Naive thymus-derived CD4-positive, alpha-beta T cell (primary cell): ENCODE results near the gene AKR1C4. TPM values are rescaled to one million over a fixed set of nuclear protein-coding genes. Genes with fewer than 3 reads are reported as not detected.
A peak's percentile ranks its signal among the peaks of the same experiment; 100 is the strongest.
"Not testable (repeated sequence)": the region's sequence is repeated elsewhere in the genome, so short reads cannot be mapped to it uniquely, and the experiment has no call there.

Experiments
- ATAC-seq: fragments of 150-1000 bp; cut with Tn5 transposase; 2 replicates; pipeline ENCODE4 v1.10.0; 2021; ENCODE audit warnings: mild to moderate bottlenecking, moderate library complexity
- CTCF ChIA-PET: fragments of 350-600 bp; sonication (Branson Sonifier 250); formaldehyde crosslinking; loops from one replicate; lab custom pipeline; 2021; ENCODE audit warnings: antibody characterized with exemption; lab: Charles Lee
- POLR2A ChIA-PET: fragments of 350-600 bp; sonication (Branson Sonifier 250); formaldehyde crosslinking; loops from one replicate; lab custom pipeline; 2021; ENCODE audit warnings: antibody characterized with exemption, inconsistent platforms; lab: Charles Lee
- DNase-seq, 9 donors: peaks; one replicate each; pipeline versions ENCODE4 v3.0.0 to v3.0.0-alpha.2; 2020 to 2022; ENCODE audit warnings: mixed read lengths in 1 of 9
- H3K27ac ChIP-seq: one replicate; pipeline ENCODE4 v1.7.0; 2013; ENCODE audit warnings: mild to moderate bottlenecking, low read depth, low read length, moderate library complexity
- H3K27me3 ChIP-seq, 2 donors: one replicate each; pipeline ENCODE4 v1.7.0; 2013; ENCODE audit warnings: low read length in 2 of 2, mild to moderate bottlenecking in 2 of 2, moderate library complexity in 2 of 2; ENCODE audit not compliant: control insufficient read depth in 2 of 2, insufficient read depth in 2 of 2
- H3K36me3 ChIP-seq, 3 experiments: 1 replicate in 2 of 3; 2 replicates in 1 of 3; pipeline ENCODE4 v1.7.0; 2013; ENCODE audit warnings: low read length in 3 of 3, mild to moderate bottlenecking in 3 of 3, moderate library complexity in 1 of 3; ENCODE audit not compliant: insufficient read depth in 3 of 3, control insufficient read depth in 2 of 3
- H3K4me1 ChIP-seq, 2 donors: one replicate each; pipeline ENCODE4 v1.7.0; 2013; ENCODE audit warnings: low read length in 2 of 2, mild to moderate bottlenecking in 2 of 2, moderate library complexity in 1 of 2; ENCODE audit not compliant: control insufficient read depth in 2 of 2, insufficient read depth in 2 of 2
- H3K4me3 ChIP-seq: 2 replicates; pipeline ENCODE4 v1.7.0; 2013; ENCODE audit warnings: mild to moderate bottlenecking, low read length
- H3K9me3 ChIP-seq, 3 experiments: 1 replicate in 2 of 3; 2 replicates in 1 of 3; pipeline ENCODE4 v1.7.0; 2013; ENCODE audit warnings: low read length in 3 of 3; ENCODE audit not compliant: control insufficient read depth in 2 of 3
- H3K27ac Mint-ChIP-seq, 9 donors: one replicate each; pipeline ENCODE4 v1.8.0; 2020 to 2022; ENCODE audit warnings: mixed read lengths in 9 of 9, mild to moderate bottlenecking in 8 of 9, moderate library complexity in 5 of 9, inconsistent platforms in 2 of 9
- H3K27me3 Mint-ChIP-seq, 5 donors: one replicate each; pipeline ENCODE4 v1.8.0; 2021 to 2022; ENCODE audit warnings: mixed read lengths in 5 of 5, mild to moderate bottlenecking in 1 of 5
- H3K36me3 Mint-ChIP-seq, 5 donors: one replicate each; pipeline ENCODE4 v1.8.0; 2020 to 2022; ENCODE audit warnings: mixed read lengths in 5 of 5, mild to moderate bottlenecking in 3 of 5, inconsistent platforms in 1 of 5
- H3K4me1 Mint-ChIP-seq, 7 donors: one replicate each; pipeline ENCODE4 v1.8.0; 2020 to 2022; ENCODE audit warnings: mixed read lengths in 7 of 7, mild to moderate bottlenecking in 3 of 7, inconsistent platforms in 1 of 7
- H3K4me3 Mint-ChIP-seq, 10 donors: one replicate each; pipeline ENCODE4 v1.8.0; 2020 to 2022; ENCODE audit warnings: mild to moderate bottlenecking in 10 of 10, mixed read lengths in 10 of 10, moderate library complexity in 6 of 10, inconsistent platforms in 2 of 10
- H3K9me3 Mint-ChIP-seq, 11 donors: one replicate each; pipeline ENCODE4 v1.8.0; 2020 to 2022; ENCODE audit warnings: mixed read lengths in 11 of 11, mild to moderate bottlenecking in 4 of 11, inconsistent platforms in 1 of 11, moderate library complexity in 1 of 11
- intact Hi-C, 2 donors: fragments of 100-400 bp; cut with micrococcal nuclease; formaldehyde crosslinking; loops; one replicate each; pipeline ENCODE4 v1.15.1; 2023
- polyA plus RNA-seq, 2 donors: library from polyadenylated mRNA; unstranded; fragments of 300-500 nt; fragmentation: Illumina TruSeq; gene quantifications; one replicate each; pipeline ENCODE4 v1.2.3, GENCODE V29; 2021
- total RNA-seq, 6 experiments: library from RNA in 5 of 6; stranded (reverse) in 5 of 6; gene quantifications; 1 replicate in 5 of 6; 2 replicates in 1 of 6; pipeline ENCODE4 v1.2.3 and lab custom pipeline; 2021 to 2026

AKR1C4 gene
- total and polyA plus RNA-seq, 7 experiments from 2014 or later: not detected

GRCh38 chr10:5195727-5196374, 786 bp upstream of the AKR1C4 start:
- no peak overlapping the region for H3K4me3 ChIP-seq
- Mint-ChIP-seq H3K36me3 (no peaks in the 10 kb centered on the region), H3K4me1 (no peaks in the 10 kb centered on the region), H3K27ac (no peak overlapping the region), H3K27me3 (peaks cover 0 to 6% (median 0%) of the 10 kb centered on the region in 5 donors), H3K9me3 (peaks cover 0 to 6% (median 0%) of the 10 kb centered on the region in 11 donors), H3K4me3 (no peak overlapping the region)
- H3K27me3 ChIP-seq: no peaks in the 10 kb centered on the region
- no peak overlapping the region for H3K27ac ChIP-seq
- H3K4me1 ChIP-seq: no peaks in the 10 kb centered on the region
- ChIA-PET POLR2A (no interaction called here), CTCF (no interaction called here)
- no peak for DNase-seq
- no peaks in the 10 kb centered on the region for H3K9me3 ChIP-seq
- no peaks in the 10 kb centered on the region for H3K36me3 ChIP-seq
- ATAC-seq: no peak
- intact Hi-C loops: no loop called here

DNA sequence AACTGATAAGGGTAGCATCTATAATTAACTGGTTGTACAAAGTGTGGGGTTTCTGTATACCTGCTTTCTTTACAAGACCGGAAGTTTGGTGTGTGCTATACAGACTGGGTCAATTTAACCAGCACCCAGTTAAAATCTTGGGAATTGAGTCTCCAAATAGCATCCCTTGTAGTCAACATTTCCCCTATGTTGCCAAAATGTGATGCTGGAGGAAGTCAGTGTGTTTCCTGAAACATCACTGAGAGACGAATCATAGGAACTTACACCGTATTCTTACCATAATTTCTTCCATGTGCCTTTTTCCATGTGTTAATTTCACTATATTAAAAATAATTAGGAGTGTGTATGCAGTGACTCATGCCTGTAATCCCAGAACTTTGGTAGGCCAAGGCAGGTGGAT, 1.7 kb downstream of the AKR1C4 start:
- Mint-ChIP-seq H3K27me3 (peaks cover 0 to 9% (median 3%) of the 10 kb centered on the region in 5 donors), H3K36me3 (peaks cover 0 to 8% (median 2%) of the 10 kb centered on the region in 5 donors), H3K4me1 (no peaks in the 10 kb centered on the region), H3K4me3 (no peak overlapping the region), H3K27ac (no peak overlapping the region), H3K9me3 (peaks cover 2 to 23% (median 10%) of the 10 kb centered on the region in 11 donors)
- ChIA-PET POLR2A (no interaction called here), CTCF (no interaction called here)
- Histone ChIP-seq H3K27me3 (peaks cover 0 to 3% of the 10 kb centered on the region in 2 donors), H3K9me3 (no peaks in the 10 kb centered on the region), H3K36me3 (no peaks in the 10 kb centered on the region), H3K27ac (no peak overlapping the region), H3K4me3 (no peak overlapping the region), H3K4me1 (no peaks in the 10 kb centered on the region)
- ATAC-seq (no peak), DNase-seq (no peak)
- intact Hi-C loops: no loop called here

DNA sequence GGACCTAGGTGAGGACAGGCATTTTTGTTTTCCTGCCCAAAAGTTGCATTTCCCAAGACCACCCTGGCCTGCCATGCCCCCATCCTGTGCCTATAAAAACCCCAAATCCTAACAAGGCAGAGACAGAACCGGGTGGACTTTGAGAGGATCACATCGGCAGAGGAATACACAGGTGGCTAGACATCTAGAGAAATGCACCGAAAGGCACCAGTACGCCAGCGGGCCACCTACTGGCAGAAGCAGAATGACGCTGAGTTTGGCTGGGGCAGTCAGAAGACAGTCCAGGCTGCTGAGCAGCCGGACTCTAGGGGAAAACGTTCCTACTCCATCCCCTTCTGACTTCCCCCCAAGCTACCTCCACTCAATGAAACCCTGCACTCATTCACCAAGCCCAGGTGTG, 2.8 kb downstream of the AKR1C4 start:
- no peak overlapping the region for H3K4me3 Mint-ChIP-seq
- H3K9me3 Mint-ChIP-seq: peaks cover 2 to 33% (median 11%) of the 10 kb centered on the region in 11 donors
- ChIA-PET CTCF (no interaction called here), POLR2A (no interaction called here)
- peaks cover 0 to 19% (median 3%) of the 10 kb centered on the region in 5 donors for H3K27me3 Mint-ChIP-seq
- ATAC-seq (no peak), DNase-seq (no peak)
- H3K4me1 ChIP-seq: no peaks in the 10 kb centered on the region
- H3K36me3 Mint-ChIP-seq: peaks cover 0 to 10% (median 4%) of the 10 kb centered on the region in 5 donors
- no peaks in the 10 kb centered on the region for H3K9me3 ChIP-seq
- no peak overlapping the region for H3K27ac Mint-ChIP-seq
- H3K27me3 ChIP-seq: peaks cover 0 to 3% of the 10 kb centered on the region in 2 donors
- intact Hi-C loops: no loop called here
- H3K36me3 ChIP-seq: no peaks in the 10 kb centered on the region
- H3K27ac ChIP-seq: no peak overlapping the region
- H3K4me1 Mint-ChIP-seq: no peaks in the 10 kb centered on the region
- no peak overlapping the region for H3K4me3 ChIP-seq

- Mint-ChIP-seq H3K27me3 (peaks cover 5 to 60% (median 7%) of the 10 kb centered on the region in 5 donors), H3K4me3 (no peak overlapping the region), H3K27ac (no peak overlapping the region), H3K9me3 (peaks cover 5 to 33% (median 17%) of the 10 kb centered on the region in 11 donors), H3K4me1 (peaks cover 4 to 9% (median 6%) of the 10 kb centered on the region in 7 donors), H3K36me3 (peaks cover 0 to 17% (median 8%) of the 10 kb centered on the region in 5 donors)
- intact Hi-C loops: no loop called here
- Histone ChIP-seq H3K27ac (no peak overlapping the region), H3K4me3 (no peak overlapping the region), H3K4me1 (no peaks in the 10 kb centered on the region), H3K36me3 (no peaks in the 10 kb centered on the region), H3K9me3 (no peaks in the 10 kb centered on the region), H3K27me3 (peaks cover 0 to 3% of the 10 kb centered on the region in 2 donors)
- CTCF ChIA-PET: no interaction called here
- ATAC-seq (no peak), DNase-seq (peak in 3 of 9 donors; percentile 2 to 5 (median 3))
- POLR2A ChIA-PET: no interaction called here
These were observed 10.2 kb downstream of the AKR1C4 start for GRCh38 chr10:5206799-5207198.

DNA sequence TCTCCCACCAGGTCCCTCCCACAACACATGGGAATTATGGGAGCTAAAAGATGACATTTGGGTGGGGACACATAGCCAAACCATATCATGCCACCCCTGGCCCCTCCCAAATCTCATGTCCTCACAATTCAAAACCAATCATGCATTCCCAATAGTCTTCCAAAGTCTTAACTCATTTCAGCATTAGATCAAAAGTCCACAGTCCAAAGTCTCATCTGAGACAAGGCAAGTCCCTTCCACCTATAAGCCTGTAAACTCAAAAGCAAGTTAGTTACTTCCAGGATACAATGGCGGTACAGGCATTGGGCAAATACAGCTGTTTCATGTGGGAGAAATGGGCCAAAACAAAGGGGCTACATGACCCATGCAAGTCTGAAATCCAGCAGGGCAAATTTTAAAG, 13.1 kb downstream of the AKR1C4 start:
- H3K4me3 Mint-ChIP-seq, H3K4me1 Mint-ChIP-seq, H3K27ac ChIP-seq, H3K4me1 ChIP-seq, H3K9me3 ChIP-seq, DNase-seq, H3K4me3 ChIP-seq, ATAC-seq, H3K36me3 ChIP-seq, H3K27ac Mint-ChIP-seq, H3K27me3 ChIP-seq, POLR2A ChIA-PET: not testable (repeated sequence)
- intact Hi-C loops: loop anchor here in 1 of 2 donors (5.0 kb wide), 1 partner anchor 73 kb away; no protein-coding TSS in a partner anchor
- H3K27me3 Mint-ChIP-seq: peaks cover 0 to 43% (median 5%) of the 10 kb centered on the region in 5 donors
- peaks cover 1 to 15% (median 6%) of the 10 kb centered on the region in 11 donors for H3K9me3 Mint-ChIP-seq
- peaks cover 0 to 11% (median 3%) of the 10 kb centered on the region in 5 donors for H3K36me3 Mint-ChIP-seq
- CTCF ChIA-PET: interaction anchor here (0.9 to 1.3 kb wide), 2 partner anchors 75 to 129 kb away, joined by 3 to 4 read pairs; no protein-coding TSS in a partner anchor

DNA sequence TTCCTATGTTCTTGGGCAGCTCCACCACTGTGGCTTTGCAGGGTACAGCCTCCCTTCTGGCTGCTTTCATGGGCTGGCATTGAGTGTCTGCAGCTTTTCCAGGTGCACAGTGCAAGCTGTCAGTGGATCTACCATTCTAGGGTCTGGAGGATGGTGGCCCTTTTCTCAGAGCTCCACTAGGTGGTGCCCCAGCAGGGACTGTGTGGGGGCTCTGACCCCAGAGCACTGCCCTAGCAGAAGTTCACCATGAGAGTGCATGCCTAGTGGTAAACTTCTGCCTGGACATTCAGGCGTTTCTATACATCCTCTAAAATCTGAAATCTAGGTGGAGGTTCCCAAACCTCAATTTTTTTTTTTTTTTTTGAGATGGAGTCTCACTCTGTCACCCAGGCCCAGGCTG, 13.6 kb downstream of the AKR1C4 start:
- H3K9me3 ChIP-seq, H3K27ac Mint-ChIP-seq, H3K4me1 ChIP-seq, H3K4me3 ChIP-seq, H3K36me3 ChIP-seq, POLR2A ChIA-PET, ATAC-seq, H3K4me3 Mint-ChIP-seq, H3K27me3 ChIP-seq, DNase-seq, H3K4me1 Mint-ChIP-seq, H3K27ac ChIP-seq: not testable (repeated sequence)
- CTCF ChIA-PET: interaction anchor here (0.9 to 1.3 kb wide), 2 partner anchors 74 to 128 kb away, joined by 3 to 4 read pairs; no protein-coding TSS in a partner anchor
- intact Hi-C loops: loop anchor here in 1 of 2 donors (5.0 kb wide), 1 partner anchor 72 kb away; no protein-coding TSS in a partner anchor
- Mint-ChIP-seq H3K36me3 (peaks cover 0 to 11% (median 3%) of the 10 kb centered on the region in 5 donors), H3K9me3 (peaks cover 1 to 16% (median 6%) of the 10 kb centered on the region in 11 donors), H3K27me3 (peaks cover 0 to 43% (median 5%) of the 10 kb centered on the region in 5 donors)
